HCT116 (cell line): ENCODE measurements around the gene TRIAP1. TPM values are rescaled to one million over a fixed set of nuclear protein-coding genes. Genes with fewer than 3 reads are reported as not detected.

Source experiments
- ATAC-seq: fragments of 200-7000 bp; cut with Tn5 transposase; 2 replicates; pipeline ENCODE4 v1.9.1; 2020; ENCODE audit warnings: mild to moderate bottlenecking, moderate library complexity
- BruUV-seq: library from RNA; stranded (reverse); fragments of 400-500 nt; replicated peaks from 2 replicates; lab custom pipeline; 2021; lab: Mats Ljungman, UMichigan
- CTCF ChIA-PET: fragments of 300-600 bp; sonication (Branson Sonifier 250); formaldehyde crosslinking; loops from one replicate; lab custom pipeline; 2021; ENCODE audit warnings: antibody characterized with exemption; lab: Charles Lee
- POLR2A ChIA-PET: fragments of 300-600, 350-600 bp; sonication (Branson Sonifier 250); formaldehyde crosslinking; loops from one replicate; lab custom pipeline; 2021; ENCODE audit warnings: antibody characterized with exemption; lab: Charles Lee
- RAD21 ChIA-PET, 2 experiments: fragments of 300-600 bp; sonication (Branson Sonifier 250); formaldehyde crosslinking; loops; one replicate each; lab custom pipeline; 2023; ENCODE audit warnings: low total read pairs in 2 of 2; ENCODE audit not compliant: uncharacterized antibody in 2 of 2, unreplicated experiment in 2 of 2, low non-redundant PET in 1 of 2; lab: Charles Lee
- DNase-seq: peaks from one replicate; pipeline ENCODE4 v3.0.0-alpha.2; 2010; ENCODE audit warnings: low read depth, low spot score
- H2AFZ ChIP-seq: fragments of 200-600 bp; shearing (Covaris generic), sonication (generic); 2 replicates; pipeline ENCODE4 v1.6.1; 2017; ENCODE audit warnings: low read depth, mixed run types, mixed read lengths, antibody characterized with exemption, low read length; ENCODE audit not compliant: poor library complexity, severe bottlenecking
- H3K27ac ChIP-seq: 2 replicates; pipeline ENCODE4 v1.5.1; 2012; ENCODE audit warnings: low read depth, low read length
- H3K27me3 ChIP-seq: fragments of 200-600 bp; sonication (generic); 2 replicates; pipeline ENCODE4 v1.6.1; 2016; ENCODE audit warnings: mixed run types, low read length, mixed read lengths; ENCODE audit not compliant: insufficient read depth
- H3K36me3 ChIP-seq, 2 experiments: fragments of 200-500 bp in 1 of 2; fragments of 200-600 bp in 1 of 2; sonication (Bioruptor generic) in 1 of 2; sonication (generic) in 1 of 2; 2 replicates each; pipeline versions ENCODE4 v1.5.1 to v1.6.1; 2014 to 2016; ENCODE audit warnings: low read length in 2 of 2, inconsistent platforms in 1 of 2, mixed read lengths in 1 of 2, mixed run types in 1 of 2; ENCODE audit not compliant: insufficient read depth in 2 of 2, control insufficient read depth in 1 of 2
- H3K4me1 ChIP-seq, 2 experiments: fragments of 200-600 bp in 1 of 2; sonication (generic) in 1 of 2; 2 replicates each; pipeline versions ENCODE4 v1.5.1 to v1.6.1; 2012 to 2017; ENCODE audit warnings: low read length in 2 of 2, inconsistent platforms in 1 of 2, mild to moderate bottlenecking in 1 of 2, mixed read lengths in 1 of 2, mixed run types in 1 of 2, moderate library complexity in 1 of 2; ENCODE audit not compliant: insufficient read depth in 2 of 2, control insufficient read depth in 1 of 2
- H3K4me2 ChIP-seq: fragments of 200-600 bp; sonication (generic); 2 replicates; pipeline ENCODE4 v1.6.1; 2017; ENCODE audit warnings: mixed run types, low read length, mixed read lengths
- H3K4me3 ChIP-seq, 2 experiments: fragments of 200-600 bp in 1 of 2; sonication (generic) in 1 of 2; replicated peaks in 1 of 2; 2 replicates each; pipeline ENCODE4 v1.5.1; 2011 to 2016; ENCODE audit warnings: low read length in 2 of 2, control low read depth in 1 of 2, low read depth in 1 of 2, mild to moderate bottlenecking in 1 of 2, mixed read lengths in 1 of 2, mixed run types in 1 of 2
- H3K79me2 ChIP-seq: fragments of 200-600 bp; sonication (generic); 2 replicates; pipeline ENCODE4 v1.6.1; 2017; ENCODE audit warnings: mild to moderate bottlenecking, mixed run types, low read length, moderate library complexity, mixed read lengths; ENCODE audit not compliant: insufficient read depth
- H3K9ac ChIP-seq: fragments of 200-600 bp; sonication (generic); 2 replicates; pipeline ENCODE4 v1.6.1; 2016; ENCODE audit warnings: low read length, mixed read lengths
- H3K9me2 ChIP-seq: fragments of 200-600 bp; sonication (generic), shearing (Covaris generic); 2 replicates; pipeline ENCODE4 v1.6.1; 2017; ENCODE audit warnings: mixed run types, mild to moderate bottlenecking, moderate library complexity; ENCODE audit not compliant: insufficient read depth
- H3K9me3 ChIP-seq, 2 experiments: fragments of 200-500 bp in 1 of 2; fragments of 200-600 bp in 1 of 2; sonication (Bioruptor generic) in 1 of 2; sonication (generic) in 1 of 2; 2 replicates each; pipeline ENCODE4 v1.6.1; 2014 to 2017; ENCODE audit warnings: low read length in 2 of 2, mixed read lengths in 2 of 2, inconsistent platforms in 1 of 2, low read depth in 1 of 2, mild to moderate bottlenecking in 1 of 2, mixed run types in 1 of 2, moderate library complexity in 1 of 2; ENCODE audit not compliant: control insufficient read depth in 1 of 2, insufficient read depth in 1 of 2
- H4K20me1 ChIP-seq: fragments of 200-600 bp; sonication (generic), shearing (Covaris generic); 2 replicates; pipeline ENCODE4 v1.6.1; 2017; ENCODE audit warnings: mixed run types, mild to moderate bottlenecking, moderate library complexity; ENCODE audit not compliant: insufficient read depth
- CBX3 ChIP-seq: IDR thresholded peaks from 2 replicates; pipeline ENCODE4 v1.6.1; 2012; ENCODE audit warnings: low read depth
- CEBPB ChIP-seq: IDR thresholded peaks from 2 replicates; pipeline ENCODE4 v1.6.1; 2012; ENCODE audit warnings: low read depth
- EGR1 ChIP-seq: IDR thresholded peaks from 2 replicates; pipeline ENCODE4 v1.6.1; 2012; ENCODE audit warnings: low read depth
- ELF1 ChIP-seq: IDR thresholded peaks from 2 replicates; pipeline ENCODE4 v1.6.1; 2012; ENCODE audit warnings: low read depth, borderline replicate concordance
- EZH2 ChIP-seq: fragments of 200-600 bp; sonication (generic); IDR thresholded peaks from 2 replicates; pipeline ENCODE4 v1.6.1; 2017; ENCODE audit warnings: antibody characterized with exemption, mixed run types
- FOSL1 ChIP-seq: IDR thresholded peaks from 2 replicates; pipeline ENCODE4 v1.6.1; 2012; ENCODE audit warnings: low read depth
- JUND ChIP-seq: IDR thresholded peaks from 2 replicates; pipeline ENCODE4 v1.6.1; 2012
- POLR2A ChIP-seq: IDR thresholded peaks from 2 replicates; pipeline ENCODE4 v1.7.0; 2011; ENCODE audit warnings: borderline replicate concordance; ENCODE audit not compliant: insufficient read depth, insufficient read length; ENCODE audit errors: extremely low read depth
- RAD21 ChIP-seq: IDR thresholded peaks from 2 replicates; pipeline ENCODE4 v1.6.1; 2012; ENCODE audit warnings: low read depth, mild to moderate bottlenecking
- SIN3A ChIP-seq: IDR thresholded peaks from 2 replicates; pipeline ENCODE4 v1.6.1; 2012; ENCODE audit warnings: low read depth
- SP1 ChIP-seq: IDR thresholded peaks from 2 replicates; pipeline ENCODE4 v1.6.1; 2012; ENCODE audit warnings: low read depth
- SRF ChIP-seq: IDR thresholded peaks from 2 replicates; pipeline ENCODE4 v1.6.1; 2012; ENCODE audit warnings: low read depth
- YY1 ChIP-seq: IDR thresholded peaks from 2 replicates; pipeline ENCODE4 v1.6.1; 2011; ENCODE audit warnings: low read length, low read depth, moderate library complexity, mild to moderate bottlenecking; ENCODE audit not compliant: insufficient replicate concordance; ENCODE audit errors: extremely low read depth
- ZFX ChIP-seq: fragments of 450-650 bp; IDR thresholded peaks from 2 replicates; pipeline ENCODE4 v1.6.1; 2017
- ZNF274 ChIP-seq: fragments of 200-500 bp; sonication (Bioruptor generic); IDR thresholded peaks from 2 replicates; pipeline ENCODE4 v1.6.1; 2014; ENCODE audit warnings: mild to moderate bottlenecking, low read depth, low read length, inconsistent platforms
- intact Hi-C: fragments of 100-400 bp; cut with micrococcal nuclease; formaldehyde crosslinking; loops from 2 replicates; pipeline ENCODE4 v1.10.0; 2022
- total RNA-seq: library from RNA; stranded (reverse); gene quantifications from one replicate; pipeline ENCODE4 v1.2.1, GENCODE V29; 2021; ENCODE audit not compliant: unreplicated experiment
- TF ChIP-seq, protein P1 (sequence below), 3 experiments: fragments of 200-600 bp in 1 of 3; sonication (generic) in 1 of 3; IDR thresholded peaks in 2 of 3; conservative IDR thresholded peaks in 1 of 3; 2 replicates each; pipeline ENCODE4 v1.5.1; 2012 to 2017; ENCODE audit warnings: low read depth in 2 of 3, low read length in 2 of 3, antibody characterized with exemption in 1 of 3, borderline replicate concordance in 1 of 3, control low read depth in 1 of 3, mild to moderate bottlenecking in 1 of 3, mixed read lengths in 1 of 3, mixed run types in 1 of 3, moderate library complexity in 1 of 3; ENCODE audit not compliant: insufficient read depth in 1 of 3
- TF ChIP-seq, protein P2 (sequence below): IDR thresholded peaks from 2 replicates; pipeline ENCODE4 v1.6.1; 2012; ENCODE audit warnings: low read depth

The TRIAP1 gene
- total RNA-seq, 1 experiment from 2014 or later, result 40.3 TPM

DNA sequence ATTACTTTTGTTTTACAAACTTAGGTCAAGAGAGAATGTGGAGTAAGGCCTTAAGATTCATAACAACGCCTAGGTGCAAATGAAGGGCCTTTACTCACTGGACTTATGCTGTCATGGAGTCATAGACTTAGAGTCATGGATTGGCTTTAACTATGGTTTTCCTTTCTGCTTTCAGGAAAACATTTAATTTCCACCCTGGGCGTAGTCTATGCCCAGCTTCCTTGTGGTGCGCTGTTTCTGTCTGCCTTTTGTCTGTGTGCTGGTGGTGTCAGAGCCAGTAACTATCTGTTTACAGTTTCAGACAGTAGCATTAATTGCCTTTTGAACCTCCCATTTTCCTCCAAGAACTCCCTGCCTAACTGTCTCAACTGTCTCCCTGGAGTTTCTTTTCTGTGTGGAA is 40.1 kb downstream of the TRIAP1 start:
- ATAC-seq, result no peak
- no peak overlapping the region for H3K27ac ChIP-seq
- ChIA-PET POLR2A (no interaction called here), CTCF (no interaction called here), RAD21 (no interaction called here)
- no peaks in the 10 kb centered on the region for H3K36me3 ChIP-seq
- no peak overlapping the region for H2AFZ ChIP-seq
- H3K9me2 ChIP-seq, result no peaks in the 10 kb centered on the region
- H3K27me3 ChIP-seq, result no peaks in the 10 kb centered on the region
- no peaks in the 10 kb centered on the region for H3K4me1 ChIP-seq
- no peak overlapping the region for H3K4me3 ChIP-seq
- no peaks in the 10 kb centered on the region for H4K20me1 ChIP-seq
- no peak for DNase-seq
- BruUV-seq, result no TSS peak
- no peak overlapping the region for H3K4me2 ChIP-seq
- H3K9ac ChIP-seq, result no peak overlapping the region
- H3K9me3 ChIP-seq, result no peaks in the 10 kb centered on the region
- intact Hi-C loops, result no loop called here
- no peaks in the 10 kb centered on the region for H3K79me2 ChIP-seq
- TF ChIP-seq RAD21 (no peak), ELF1 (no peak), ZFX (no peak), JUND (no peak), SRF (no peak), EGR1 (no peak)
- TF ChIP-seq, protein P1, sequence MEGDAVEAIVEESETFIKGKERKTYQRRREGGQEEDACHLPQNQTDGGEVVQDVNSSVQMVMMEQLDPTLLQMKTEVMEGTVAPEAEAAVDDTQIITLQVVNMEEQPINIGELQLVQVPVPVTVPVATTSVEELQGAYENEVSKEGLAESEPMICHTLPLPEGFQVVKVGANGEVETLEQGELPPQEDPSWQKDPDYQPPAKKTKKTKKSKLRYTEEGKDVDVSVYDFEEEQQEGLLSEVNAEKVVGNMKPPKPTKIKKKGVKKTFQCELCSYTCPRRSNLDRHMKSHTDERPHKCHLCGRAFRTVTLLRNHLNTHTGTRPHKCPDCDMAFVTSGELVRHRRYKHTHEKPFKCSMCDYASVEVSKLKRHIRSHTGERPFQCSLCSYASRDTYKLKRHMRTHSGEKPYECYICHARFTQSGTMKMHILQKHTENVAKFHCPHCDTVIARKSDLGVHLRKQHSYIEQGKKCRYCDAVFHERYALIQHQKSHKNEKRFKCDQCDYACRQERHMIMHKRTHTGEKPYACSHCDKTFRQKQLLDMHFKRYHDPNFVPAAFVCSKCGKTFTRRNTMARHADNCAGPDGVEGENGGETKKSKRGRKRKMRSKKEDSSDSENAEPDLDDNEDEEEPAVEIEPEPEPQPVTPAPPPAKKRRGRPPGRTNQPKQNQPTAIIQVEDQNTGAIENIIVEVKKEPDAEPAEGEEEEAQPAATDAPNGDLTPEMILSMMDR (IDR thresholded peaks at IDR 0.05 in 2 of 3, conservative IDR thresholded peaks at IDR 0.05 in 1 of 3; ENCODE audit: borderline replicate concordance in 1 of 3, insufficient read depth in 1 of 3, low read depth in 2 of 3, low read length in 2 of 3), result no peak

DNA sequence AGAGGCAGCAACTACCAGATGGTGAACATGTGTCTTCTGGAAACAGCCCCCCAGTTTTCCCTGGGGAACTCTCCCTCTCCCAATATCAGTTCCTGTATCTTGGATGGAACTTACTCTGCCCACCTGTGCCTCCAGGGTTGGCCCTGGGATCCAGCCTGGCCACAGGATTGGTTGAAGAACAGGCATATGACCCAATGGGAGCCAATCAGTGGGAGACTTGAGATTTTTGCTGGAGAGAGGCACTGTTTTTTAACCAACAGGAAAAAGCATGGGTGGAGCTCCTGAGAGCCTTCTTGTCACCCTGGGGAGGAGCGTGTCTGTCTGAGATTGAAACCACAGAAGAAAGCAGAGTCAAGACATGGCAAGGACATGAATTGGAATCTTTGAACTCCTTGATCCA is 41.9 kb downstream of the TRIAP1 start:
- no peaks in the 10 kb centered on the region for H4K20me1 ChIP-seq
- ChIA-PET RAD21 (no interaction called here), CTCF (no interaction called here), POLR2A (no interaction called here)
- ATAC-seq (peak; percentile 54; the same call in 1 of the 2 replicates), DNase-seq (no peak)
- intact Hi-C loops, result no loop called here
- no peaks in the 10 kb centered on the region for H3K79me2 ChIP-seq
- no peaks in the 10 kb centered on the region for H3K9me2 ChIP-seq
- no peak overlapping the region for H3K4me2 ChIP-seq
- no peaks in the 10 kb centered on the region for H3K27me3 ChIP-seq
- no peaks in the 10 kb centered on the region for H3K4me1 ChIP-seq
- H2AFZ ChIP-seq, result no peak overlapping the region
- no peaks in the 10 kb centered on the region for H3K36me3 ChIP-seq
- no peaks in the 10 kb centered on the region for H3K9me3 ChIP-seq
- no peak overlapping the region for H3K9ac ChIP-seq
- no TSS peak for BruUV-seq
- H3K4me3 ChIP-seq, result no peak overlapping the region
- H3K27ac ChIP-seq, result no peak overlapping the region
- TF ChIP-seq CEBPB (no peak), POLR2A (no peak), ELF1 (no peak), EZH2 (no peak), JUND (no peak), EGR1 (no peak), ZNF274 (no peak), ZFX (no peak), FOSL1 (no peak), CBX3 (no peak), SIN3A (no peak), SP1 (no peak), YY1 (no peak)
- TF ChIP-seq, protein P2, sequence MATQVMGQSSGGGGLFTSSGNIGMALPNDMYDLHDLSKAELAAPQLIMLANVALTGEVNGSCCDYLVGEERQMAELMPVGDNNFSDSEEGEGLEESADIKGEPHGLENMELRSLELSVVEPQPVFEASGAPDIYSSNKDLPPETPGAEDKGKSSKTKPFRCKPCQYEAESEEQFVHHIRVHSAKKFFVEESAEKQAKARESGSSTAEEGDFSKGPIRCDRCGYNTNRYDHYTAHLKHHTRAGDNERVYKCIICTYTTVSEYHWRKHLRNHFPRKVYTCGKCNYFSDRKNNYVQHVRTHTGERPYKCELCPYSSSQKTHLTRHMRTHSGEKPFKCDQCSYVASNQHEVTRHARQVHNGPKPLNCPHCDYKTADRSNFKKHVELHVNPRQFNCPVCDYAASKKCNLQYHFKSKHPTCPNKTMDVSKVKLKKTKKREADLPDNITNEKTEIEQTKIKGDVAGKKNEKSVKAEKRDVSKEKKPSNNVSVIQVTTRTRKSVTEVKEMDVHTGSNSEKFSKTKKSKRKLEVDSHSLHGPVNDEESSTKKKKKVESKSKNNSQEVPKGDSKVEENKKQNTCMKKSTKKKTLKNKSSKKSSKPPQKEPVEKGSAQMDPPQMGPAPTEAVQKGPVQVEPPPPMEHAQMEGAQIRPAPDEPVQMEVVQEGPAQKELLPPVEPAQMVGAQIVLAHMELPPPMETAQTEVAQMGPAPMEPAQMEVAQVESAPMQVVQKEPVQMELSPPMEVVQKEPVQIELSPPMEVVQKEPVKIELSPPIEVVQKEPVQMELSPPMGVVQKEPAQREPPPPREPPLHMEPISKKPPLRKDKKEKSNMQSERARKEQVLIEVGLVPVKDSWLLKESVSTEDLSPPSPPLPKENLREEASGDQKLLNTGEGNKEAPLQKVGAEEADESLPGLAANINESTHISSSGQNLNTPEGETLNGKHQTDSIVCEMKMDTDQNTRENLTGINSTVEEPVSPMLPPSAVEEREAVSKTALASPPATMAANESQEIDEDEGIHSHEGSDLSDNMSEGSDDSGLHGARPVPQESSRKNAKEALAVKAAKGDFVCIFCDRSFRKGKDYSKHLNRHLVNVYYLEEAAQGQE, result no peak
